Activated CD8-positive, alpha-beta T cell treated with anti-CD3 and anti-CD28 coated beads for 36 hours (primary cell): ENCODE measurements around the gene ZC3H11A. TPM values are rescaled to one million over a fixed set of nuclear protein-coding genes. Genes with fewer than 3 reads are reported as not detected.
A peak's percentile ranks its signal among the peaks of the same experiment; 100 is the strongest.
"Not testable (repeated sequence)": the region's sequence is repeated elsewhere in the genome, so short reads cannot be mapped to it uniquely, and the experiment has no call there.

Experiments used
- ATAC-seq: fragments of 200-7000 bp; cut with Tn5 transposase; one replicate; pipeline ENCODE4 v1.10.0; 2021; ENCODE audit warnings: mild to moderate bottlenecking, moderate library complexity
- CTCF ChIA-PET: fragments of 350-600 bp; sonication (Branson Sonifier 250); formaldehyde crosslinking; loops from one replicate; lab custom pipeline; 2021; ENCODE audit warnings: antibody characterized with exemption; lab: Charles Lee
- POLR2A ChIA-PET: fragments of 350-600 bp; sonication (Branson Sonifier 250); formaldehyde crosslinking; loops from one replicate; lab custom pipeline; 2021; ENCODE audit warnings: antibody characterized with exemption; lab: Charles Lee
- DNase-seq: peaks from one replicate; pipeline ENCODE4 v3.0.0-alpha.2; 2020
- H3K27ac Mint-ChIP-seq: one replicate; pipeline ENCODE4 v1.8.0; 2021; ENCODE audit warnings: mild to moderate bottlenecking, mixed read lengths
- H3K27me3 Mint-ChIP-seq: one replicate; pipeline ENCODE4 v1.8.0; 2021; ENCODE audit warnings: mixed read lengths
- H3K36me3 Mint-ChIP-seq: one replicate; pipeline ENCODE4 v1.8.0; 2021; ENCODE audit warnings: low read depth, mixed read lengths
- H3K4me1 Mint-ChIP-seq: one replicate; pipeline ENCODE4 v1.8.0; 2021; ENCODE audit warnings: low read depth, mixed read lengths
- H3K4me3 Mint-ChIP-seq: one replicate; pipeline ENCODE4 v1.8.0; 2021; ENCODE audit warnings: mild to moderate bottlenecking, moderate library complexity, mixed read lengths
- H3K9me3 Mint-ChIP-seq: one replicate; pipeline ENCODE4 v1.8.0; 2021; ENCODE audit warnings: mixed read lengths
- intact Hi-C: fragments of 100-400 bp; cut with micrococcal nuclease; formaldehyde crosslinking; loops from one replicate; pipeline ENCODE4 v1.10.0; 2022
- total RNA-seq, 2 experiments: library from RNA; stranded (reverse); gene quantifications; one replicate each; pipeline ENCODE4 v1.2.3, GENCODE V29; 2021
- TF ChIP-seq, protein P1 (sequence below): fragments of 200-600 bp; IDR thresholded peaks from one replicate; pipeline ENCODE4 v1.8.0; 2022; ENCODE audit warnings: antibody characterized with exemption, mild to moderate bottlenecking

ZC3H11A gene
- total RNA-seq, 2 experiments from 2014 or later: 77.9 to 83.1 TPM

GRCh38 chr1:203792486-203792885 lies 2.9 kb upstream of the ZC3H11A start:
- DNase-seq (no peak), ATAC-seq (no peak)
- Mint-ChIP-seq H3K36me3 (peaks cover 16% of the 10 kb centered on the region), H3K4me1 (peaks cover 16% of the 10 kb centered on the region), H3K9me3 (peaks cover 2% of the 10 kb centered on the region), H3K27me3 (no peaks in the 10 kb centered on the region), H3K4me3 (no peak overlapping the region), H3K27ac (no peak overlapping the region)
- TF ChIP-seq, protein P1, sequence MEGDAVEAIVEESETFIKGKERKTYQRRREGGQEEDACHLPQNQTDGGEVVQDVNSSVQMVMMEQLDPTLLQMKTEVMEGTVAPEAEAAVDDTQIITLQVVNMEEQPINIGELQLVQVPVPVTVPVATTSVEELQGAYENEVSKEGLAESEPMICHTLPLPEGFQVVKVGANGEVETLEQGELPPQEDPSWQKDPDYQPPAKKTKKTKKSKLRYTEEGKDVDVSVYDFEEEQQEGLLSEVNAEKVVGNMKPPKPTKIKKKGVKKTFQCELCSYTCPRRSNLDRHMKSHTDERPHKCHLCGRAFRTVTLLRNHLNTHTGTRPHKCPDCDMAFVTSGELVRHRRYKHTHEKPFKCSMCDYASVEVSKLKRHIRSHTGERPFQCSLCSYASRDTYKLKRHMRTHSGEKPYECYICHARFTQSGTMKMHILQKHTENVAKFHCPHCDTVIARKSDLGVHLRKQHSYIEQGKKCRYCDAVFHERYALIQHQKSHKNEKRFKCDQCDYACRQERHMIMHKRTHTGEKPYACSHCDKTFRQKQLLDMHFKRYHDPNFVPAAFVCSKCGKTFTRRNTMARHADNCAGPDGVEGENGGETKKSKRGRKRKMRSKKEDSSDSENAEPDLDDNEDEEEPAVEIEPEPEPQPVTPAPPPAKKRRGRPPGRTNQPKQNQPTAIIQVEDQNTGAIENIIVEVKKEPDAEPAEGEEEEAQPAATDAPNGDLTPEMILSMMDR: no peak
- POLR2A ChIA-PET: interaction anchor here (1.5 to 4.6 kb wide), 2 partner anchors 27 to 28 kb away, joined by 4 to 25 read pairs; partner anchors contain the start of gene LAX1
- CTCF ChIA-PET: no interaction called here
- intact Hi-C loops: no loop called here

DNA sequence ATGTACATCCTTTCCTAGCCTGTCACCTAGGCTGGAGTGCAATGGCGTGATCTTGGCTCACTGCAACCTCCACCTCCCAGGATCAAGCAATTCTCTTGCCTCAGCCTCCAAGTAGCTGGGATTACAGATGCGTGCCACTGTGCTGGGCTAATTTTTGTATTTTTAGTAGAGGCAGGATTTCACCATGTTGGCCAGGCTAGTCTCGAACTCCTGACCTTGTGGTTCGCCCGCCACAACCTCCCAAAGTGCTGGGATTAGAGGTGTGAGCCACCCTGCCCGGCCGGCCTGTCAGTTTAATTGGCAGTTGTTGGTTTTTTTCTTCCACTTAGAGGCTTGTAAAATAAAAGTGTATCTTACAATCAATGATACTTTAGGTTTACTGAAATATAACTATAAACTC lies 1.9 kb upstream of the ZC3H11A start:
- H3K9me3 Mint-ChIP-seq, H3K27me3 Mint-ChIP-seq, H3K4me3 Mint-ChIP-seq, ATAC-seq, H3K27ac Mint-ChIP-seq, intact Hi-C loops, DNase-seq: not testable (repeated sequence)
- peaks cover 27% of the 10 kb centered on the region for H3K36me3 Mint-ChIP-seq
- H3K4me1 Mint-ChIP-seq: peaks cover 27% of the 10 kb centered on the region
- ChIA-PET CTCF (interaction anchor here (1.2 kb wide), 1 partner anchor 30 kb away, joined by 3 read pairs; no protein-coding TSS in a partner anchor), POLR2A (interaction anchor here (4.6 kb wide), 1 partner anchor 29 kb away, joined by 25 read pairs; the partner anchor contains the start of gene LAX1)

- Mint-ChIP-seq H3K27ac (peak overlapping the region; percentile 98), H3K9me3 (peaks cover 8% of the 10 kb centered on the region), H3K4me1 (peaks cover 39% of the 10 kb centered on the region), H3K27me3 (no peaks in the 10 kb centered on the region), H3K4me3 (peak overlapping the region; percentile 90), H3K36me3 (peaks cover 40% of the 10 kb centered on the region)
- ChIA-PET POLR2A (interaction anchor here (1.0 to 4.6 kb wide), 3 partner anchors 18 to 517 kb away, joined by 3 to 25 read pairs (median 3); partner anchors contain the start of gene LAX1), CTCF (interaction anchor here (1.2 to 1.3 kb wide), 2 partner anchors 31 to 201 kb away, joined by 3 read pairs; no protein-coding TSS in a partner anchor)
- DNase-seq (no peak), ATAC-seq (no peak)
- TF ChIP-seq, protein P1: no peak
- intact Hi-C loops: no loop called here
Measured at GRCh38 chr1:203794764-203795440, 521 bp upstream of the ZC3H11A start.

- CTCF ChIA-PET: no interaction called here
- peak overlapping the region; percentile 97 for H3K27ac Mint-ChIP-seq
- H3K4me3 Mint-ChIP-seq: peak overlapping the region; percentile 90
- peak; percentile 43 for DNase-seq
- H3K27me3 Mint-ChIP-seq: no peaks in the 10 kb centered on the region
- H3K36me3 Mint-ChIP-seq: peaks cover 46% of the 10 kb centered on the region
- H3K4me1 Mint-ChIP-seq: peaks cover 50% of the 10 kb centered on the region
- POLR2A ChIA-PET: interaction anchor here (0.6 to 4.6 kb wide), 4 partner anchors 21 to 600 kb away, joined by 3 to 25 read pairs (median 3); partner anchors contain the start of gene LAX1
- TF ChIP-seq, protein P1: no peak
- intact Hi-C loops: no loop called here
- ATAC-seq: peak; percentile 11
- peaks cover 8% of the 10 kb centered on the region for H3K9me3 Mint-ChIP-seq
Measured at GRCh38 chr1:203796236-203796605, 798 bp downstream of the ZC3H11A start.

GRCh38 chr1:203797216-203797615 lies 1.8 kb downstream of the ZC3H11A start:
- CTCF ChIA-PET: no interaction called here
- POLR2A ChIA-PET: interaction anchor here (0.5 to 4.6 kb wide), 4 partner anchors 14 to 32 kb away, joined by 3 to 25 read pairs (median 5); partner anchors contain the start of gene LAX1

More at GRCh38 chr1:203797216-203797615, 1.8 kb downstream of the ZC3H11A start:
- H3K9me3 Mint-ChIP-seq: peaks cover 8% of the 10 kb centered on the region
- DNase-seq (no peak), ATAC-seq (no peak)
- H3K27me3 Mint-ChIP-seq: no peaks in the 10 kb centered on the region
- peaks cover 48% of the 10 kb centered on the region for H3K36me3 Mint-ChIP-seq
- peak overlapping the region; percentile 90 for H3K4me3 Mint-ChIP-seq
- H3K4me1 Mint-ChIP-seq: peaks cover 55% of the 10 kb centered on the region
- H3K27ac Mint-ChIP-seq: peak overlapping the region; percentile 30
- TF ChIP-seq, protein P1: no peak
- intact Hi-C loops: no loop called here
